Heart left ventricle (tissue), 13 donors: ENCODE measurements around the gene PRLH.

Experiments
- CTCF ChIP-seq, 12 donors: fragments of 200-600 bp; sonication (generic) in 4 of 12; IDR thresholded peaks; one replicate each; pipeline versions ENCODE4 v1.5.0 to v1.8.0; 2018 to 2022; ENCODE audit warnings: antibody characterized with exemption in 12 of 12, mild to moderate bottlenecking in 5 of 12
- POLR2A ChIP-seq, 2 donors: fragments of 450-650 bp; IDR thresholded peaks; one replicate each; pipeline ENCODE4 v1.6.1; 2017; ENCODE audit warnings: antibody characterized with exemption in 2 of 2, mild to moderate bottlenecking in 2 of 2, moderate library complexity in 2 of 2
- donor health status: ischemic (EF 13 %, LVEDD 7.1; RV severe dilation, severe dysfunction).
- donor health status: DM: no; HTN: yes; CAD: no.
- donor health status: DM: no; HTN: no; CAD: no.
- donor health status: ischemic (EF 25% LVEDD 6.9; RV normal size, moderate dysfunction).
- donor health status: ischemic (EF 25% LVEDD 5.7; RV mildly dilated, moderate dysfunction).
- donor health status: ischemic (EF 35%, LVEDD 5.7; RV mildly dilated, moderate dysfunction).
- donor health status: nonischemic (EF 11% LVEDD 7.7; RV severe dilation, severe dysfunction).
- donor health status: DM: yes; HTN: yes; CAD: no.
- donor health status: PGD.
- donor health status: ischemic (EF 29% LVEDD 5.4; RV normal size, mild dysfunction).
- donor health status: nonischemic (EF 23%, LVEDD 6.1; RV moderate dilation, normal function).

GRCh38 chr2:237540223-237540775 lies 26.1 kb upstream of the PRLH start:
- TF ChIP-seq CTCF (IDR thresholded peaks at IDR 0.05) (no peak), POLR2A (IDR thresholded peaks at IDR 0.05) (no peak)
